MG63 (cell line): ENCODE measurements around the gene MT1H. TPM values are rescaled to one million over a fixed set of nuclear protein-coding genes. Genes with fewer than 3 reads are reported as not detected.
"Not testable (repeated sequence)": the region's sequence is repeated elsewhere in the genome, so short reads cannot be mapped to it uniquely, and the experiment has no call there.

ENCODE experiments used
- DNase-seq: peaks from one replicate; pipeline ENCODE4 v3.0.0-alpha.2; 2020
- H3K27me3 ChIP-seq: fragments of 250-450 bp; sonication (Bioruptor Pico); 2 replicates; pipeline ENCODE4 v1.5.1; 2020; ENCODE audit warnings: mild to moderate bottlenecking, moderate library complexity
- H3K36me3 ChIP-seq: fragments of 250-450 bp; sonication (Bioruptor Pico); 2 replicates; pipeline ENCODE4 v1.5.1; 2020; ENCODE audit warnings: mild to moderate bottlenecking, moderate library complexity
- H3K4me3 ChIP-seq: fragments of 250-450 bp; sonication (Bioruptor Pico); 2 replicates; pipeline ENCODE4 v1.5.1; 2020; ENCODE audit warnings: mild to moderate bottlenecking, moderate library complexity
- H3K9me3 ChIP-seq: fragments of 250-450 bp; sonication (Bioruptor Pico); 2 replicates; pipeline ENCODE4 v1.5.1; 2020; ENCODE audit warnings: mild to moderate bottlenecking, moderate library complexity
- total RNA-seq: library from RNA; depleted of rRNA; stranded (reverse); fragments of >200 nt; shearing (Covaris generic); gene quantifications from 2 replicates; pipeline ENCODE4 v1.2.3, GENCODE V29; 2014; ENCODE audit warnings: low replicate concordance; rRNA removed

The MT1H gene
- total RNA-seq: not detected in 2 replicates

- H3K36me3 ChIP-seq: no peaks in the 10 kb centered on the region
- H3K4me3 ChIP-seq: no peak within 1 kb of the TSS
- no peak for DNase-seq
- no peaks in the 10 kb centered on the region; the same call in 1 of the 2 replicates for H3K27me3 ChIP-seq
- no peaks in the 10 kb centered on the region for H3K9me3 ChIP-seq
These were observed at the start of gene MT1H for GRCh38 chr16:56669005-56669839. TSS of gene MT1H (plus strand) at chr16:56669814. CDS start at chr16:56669885, 71 bp downstream.

GRCh38 chr16:56620339-56620897, 49.2 kb upstream of the MT1H start:
- DNase-seq: no peak
- no peaks in the 10 kb centered on the region for H3K27me3 ChIP-seq
- H3K9me3 ChIP-seq: no peaks in the 10 kb centered on the region
- no peak overlapping the region for H3K4me3 ChIP-seq
- no peaks in the 10 kb centered on the region for H3K36me3 ChIP-seq

GRCh38 chr16:56621665-56622445, 47.8 kb upstream of the MT1H start:
- DNase-seq, H3K27me3 ChIP-seq, H3K36me3 ChIP-seq, H3K9me3 ChIP-seq, H3K4me3 ChIP-seq: not testable (repeated sequence)

- DNase-seq, H3K36me3 ChIP-seq: not testable (repeated sequence)
These were observed 46.4 kb upstream of the MT1H start for GRCh38 chr16:56623184-56623583.

GRCh38 chr16:56623637-56624036, 46.0 kb upstream of the MT1H start:
- no peak for DNase-seq
- Histone ChIP-seq H3K36me3 (no peaks in the 10 kb centered on the region), H3K27me3 (no peaks in the 10 kb centered on the region), H3K9me3 (no peaks in the 10 kb centered on the region), H3K4me3 (no peak overlapping the region)

More at GRCh38 chr16:56623184-56623583, 46.4 kb upstream of the MT1H start:
- H3K4me3 ChIP-seq, H3K9me3 ChIP-seq, H3K27me3 ChIP-seq: not testable (repeated sequence)

GRCh38 chr16:56625140-56625942, 44.3 kb upstream of the MT1H start, which contains the start of gene MT1E:
TSS of gene MT1E (plus strand) at chr16:56625781. CDS start at chr16:56625852, 71 bp downstream.
- no peaks in the 10 kb centered on the region for H3K9me3 ChIP-seq
- H3K27me3 ChIP-seq: no peaks in the 10 kb centered on the region
- peak within 1 kb of the TSS; percentile 49 for H3K4me3 ChIP-seq
- H3K36me3 ChIP-seq: no peaks in the 10 kb centered on the region
- peak; percentile 83 for DNase-seq

GRCh38 chr16:56625943-56626654, 43.5 kb upstream of the MT1H start:
- H3K27me3 ChIP-seq: no peaks in the 10 kb centered on the region
- DNase-seq: peak; percentile 99
- H3K9me3 ChIP-seq: no peaks in the 10 kb centered on the region
- no peaks in the 10 kb centered on the region for H3K36me3 ChIP-seq
- peak overlapping the region; percentile 49 for H3K4me3 ChIP-seq

- H3K27me3 ChIP-seq: no peaks in the 10 kb centered on the region
- no peak for DNase-seq
- no peaks in the 10 kb centered on the region for H3K36me3 ChIP-seq
- H3K4me3 ChIP-seq: peak overlapping the region; percentile 49
- no peaks in the 10 kb centered on the region for H3K9me3 ChIP-seq
These were observed 42.9 kb upstream of the MT1H start for GRCh38 chr16:56626685-56627084.

GRCh38 chr16:56628486-56629350, 40.9 kb upstream of the MT1H start:
- no peaks in the 10 kb centered on the region for H3K27me3 ChIP-seq
- H3K4me3 ChIP-seq: no peak overlapping the region
- no peak for DNase-seq
- no peaks in the 10 kb centered on the region for H3K9me3 ChIP-seq
- H3K36me3 ChIP-seq: no peaks in the 10 kb centered on the region

- Histone ChIP-seq H3K4me3 (no peak overlapping the region), H3K36me3 (no peaks in the 10 kb centered on the region), H3K27me3 (no peaks in the 10 kb centered on the region), H3K9me3 (no peaks in the 10 kb centered on the region)
- no peak for DNase-seq
These were observed 40.1 kb upstream of the MT1H start for GRCh38 chr16:56629531-56629930.

- Histone ChIP-seq H3K4me3 (no peak overlapping the region), H3K36me3 (no peaks in the 10 kb centered on the region), H3K27me3 (no peaks in the 10 kb centered on the region), H3K9me3 (no peaks in the 10 kb centered on the region)
- no peak for DNase-seq
These were observed 39.5 kb upstream of the MT1H start for GRCh38 chr16:56630134-56630533.

GRCh38 chr16:56631197-56631596, 38.4 kb upstream of the MT1H start:
- Histone ChIP-seq H3K36me3 (no peaks in the 10 kb centered on the region), H3K4me3 (no peak overlapping the region), H3K27me3 (no peaks in the 10 kb centered on the region), H3K9me3 (no peaks in the 10 kb centered on the region)
- DNase-seq: no peak

- Histone ChIP-seq H3K36me3 (no peaks in the 10 kb centered on the region), H3K4me3 (peak overlapping the region; percentile 50), H3K9me3 (no peaks in the 10 kb centered on the region), H3K27me3 (no peaks in the 10 kb centered on the region)
- no peak for DNase-seq
These were observed 37.8 kb upstream of the MT1H start for GRCh38 chr16:56631832-56632155.

- Histone ChIP-seq H3K36me3 (no peaks in the 10 kb centered on the region), H3K27me3 (no peaks in the 10 kb centered on the region; the same call in 1 of the 2 replicates), H3K9me3 (no peaks in the 10 kb centered on the region), H3K4me3 (peak within 1 kb of the TSS; percentile 50)
- DNase-seq: peak; percentile 81
These were observed 37.3 kb upstream of the MT1H start, which contains the start of gene MT1M for GRCh38 chr16:56632156-56632847. TSS of gene MT1M (plus strand) at chr16:56632659. CDS start at chr16:56632732, 73 bp downstream.
